ENCODE results near the gene DNAAF1.
"Not testable (repeated sequence)": the region's sequence is repeated elsewhere in the genome, so short reads cannot be mapped to it uniquely, and the experiment has no call there.

The DNAAF1 gene

GRCh38 chr16:84205976-84206691, 61.0 kb downstream of the DNAAF1 start:
- FAIRE-seq (no peak), DNase-seq (ENCODE audit: insufficient read length) (no peak)
- TF ChIP-seq POLR2AphosphoS5 (IDR thresholded peaks at IDR 0.05; ENCODE audit: low read depth, low read length) (no peak), TAF1 (IDR thresholded peaks at IDR 0.05; ENCODE audit: borderline replicate concordance, low read depth, low read length) (no peak), POLR2A (IDR thresholded peaks at IDR 0.05; ENCODE audit: low read depth, low read length) (no peak)

- TF ChIP-seq POLR2A (IDR thresholded peaks at IDR 0.05; ENCODE audit: low read depth, low read length) (no peak), TAF1 (IDR thresholded peaks at IDR 0.05; ENCODE audit: borderline replicate concordance, low read depth, low read length) (no peak), POLR2AphosphoS5 (IDR thresholded peaks at IDR 0.05; ENCODE audit: low read depth, low read length) (no peak)
- FAIRE-seq (no peak), DNase-seq (ENCODE audit: insufficient read length) (no peak)
Observed at GRCh38 chr16:84207251-84207650, 62.1 kb downstream of the DNAAF1 start.

- DNase-seq (ENCODE audit: insufficient read length) (no peak), FAIRE-seq (no peak)
- TF ChIP-seq TAF1 (IDR thresholded peaks at IDR 0.05; ENCODE audit: borderline replicate concordance, low read depth, low read length) (no peak), POLR2AphosphoS5 (IDR thresholded peaks at IDR 0.05; ENCODE audit: low read depth, low read length) (no peak), POLR2A (IDR thresholded peaks at IDR 0.05; ENCODE audit: low read depth, low read length) (no peak)
Observed at GRCh38 chr16:84207879-84208278, 62.8 kb downstream of the DNAAF1 start.

DNA sequence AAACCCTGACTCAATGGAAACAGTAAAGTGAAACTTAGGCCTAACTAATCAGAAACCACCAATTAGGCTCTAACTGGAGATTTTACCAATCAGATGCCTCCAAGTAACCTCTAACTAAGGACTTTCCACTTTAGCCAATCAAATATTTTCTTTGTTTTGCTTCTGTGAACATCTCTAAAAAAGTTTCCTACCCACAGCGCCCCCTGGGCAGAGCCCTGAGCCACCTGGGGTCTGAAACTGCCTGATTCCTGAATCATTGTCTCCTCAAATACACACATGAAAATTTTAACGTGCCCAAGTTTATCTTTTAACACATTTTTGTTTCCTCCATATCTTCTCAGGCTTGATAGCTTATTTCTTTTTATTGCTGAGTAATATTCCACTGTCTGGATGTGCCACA, 64.9 kb downstream of the DNAAF1 start:
- no peak for FAIRE-seq

DNA sequence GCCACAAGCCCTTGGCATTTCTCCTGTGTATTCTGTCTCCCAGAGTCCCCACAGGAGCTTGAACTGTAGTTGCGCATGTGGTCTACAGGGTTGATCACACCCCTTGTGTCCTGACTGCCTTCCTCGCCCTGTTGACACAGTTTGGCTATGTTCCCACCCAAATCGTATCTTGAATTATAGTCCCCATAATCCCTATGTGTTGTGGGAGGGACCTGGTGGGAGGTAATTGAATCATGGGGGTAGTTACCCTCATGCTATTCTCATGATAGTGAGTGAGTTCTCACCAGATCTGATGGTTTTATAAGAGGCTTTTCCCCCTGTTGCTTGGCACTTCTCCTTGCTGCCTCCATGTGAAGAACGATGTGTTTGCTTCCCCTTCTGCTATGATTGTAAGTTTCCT, 67.0 kb downstream of the DNAAF1 start:
- DNase-seq (ENCODE audit: insufficient read length) (no peak), FAIRE-seq (no peak)
- TF ChIP-seq POLR2A (IDR thresholded peaks at IDR 0.05; ENCODE audit: low read depth, low read length) (no peak), TAF1 (IDR thresholded peaks at IDR 0.05; ENCODE audit: borderline replicate concordance, low read depth, low read length) (no peak), POLR2AphosphoS5 (IDR thresholded peaks at IDR 0.05; ENCODE audit: low read depth, low read length) (no peak)

More for the DNA sequence above, 64.9 kb downstream of the DNAAF1 start:
- no peak for DNase-seq (ENCODE audit: insufficient read length)
- TF ChIP-seq POLR2A (IDR thresholded peaks at IDR 0.05; ENCODE audit: low read depth, low read length) (no peak), POLR2AphosphoS5 (IDR thresholded peaks at IDR 0.05; ENCODE audit: low read depth, low read length) (no peak), TAF1 (IDR thresholded peaks at IDR 0.05; ENCODE audit: borderline replicate concordance, low read depth, low read length) (no peak)

- DNase-seq (ENCODE audit: insufficient read length) (no peak), FAIRE-seq (no peak)
- no peak for TF ChIP-seq POLR2AphosphoS5 (IDR thresholded peaks at IDR 0.05; ENCODE audit: low read depth, low read length)
- no peak for TF ChIP-seq TAF1 (IDR thresholded peaks at IDR 0.05; ENCODE audit: borderline replicate concordance, low read depth, low read length)
- no peak for TF ChIP-seq POLR2A (IDR thresholded peaks at IDR 0.05; ENCODE audit: low read depth, low read length)
Observed at GRCh38 chr16:84212631-84213030, 67.5 kb downstream of the DNAAF1 start.

DNA sequence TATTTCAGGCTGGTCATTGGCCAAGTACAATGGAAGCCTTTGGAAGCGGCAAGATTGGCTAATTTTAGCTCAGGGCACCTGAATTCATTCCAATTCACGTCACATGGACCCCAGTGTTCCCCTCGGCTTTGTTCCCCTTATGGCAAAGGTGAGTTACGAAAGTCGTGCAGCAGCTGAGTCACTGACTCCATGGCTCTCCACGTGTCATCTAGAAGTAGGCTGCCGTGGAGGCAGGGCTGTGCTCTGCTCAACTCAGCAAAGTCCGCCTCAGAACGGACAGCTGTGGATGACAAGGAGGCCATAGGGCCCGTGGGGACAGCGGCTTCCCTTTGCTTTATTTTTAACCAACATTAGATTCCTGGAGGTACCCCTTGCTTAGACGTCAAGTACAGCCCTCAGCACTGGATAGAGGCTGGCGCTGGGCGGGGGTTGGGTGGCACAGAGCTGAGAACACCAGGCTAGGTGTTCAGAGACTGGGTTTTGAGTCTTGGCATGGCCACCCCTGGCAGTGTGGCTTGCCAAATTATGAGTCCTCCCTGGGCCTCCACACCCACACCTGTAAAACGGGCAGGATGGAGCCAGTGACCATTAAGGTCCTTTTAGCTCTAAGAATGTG, 69.5 kb downstream of the DNAAF1 start:
- DNase-seq (ENCODE audit: insufficient read length): no peak
- no peak for TF ChIP-seq TAF1 (IDR thresholded peaks at IDR 0.05; ENCODE audit: borderline replicate concordance, low read depth, low read length)
- no peak for FAIRE-seq

- FAIRE-seq: no peak
- no peak for DNase-seq (ENCODE audit: insufficient read length)
- TF ChIP-seq POLR2A (IDR thresholded peaks at IDR 0.05; ENCODE audit: low read depth, low read length) (no peak), POLR2AphosphoS5 (IDR thresholded peaks at IDR 0.05; ENCODE audit: low read depth, low read length) (no peak), TAF1 (IDR thresholded peaks at IDR 0.05; ENCODE audit: borderline replicate concordance, low read depth, low read length) (no peak)
Observed at GRCh38 chr16:84215531-84215930, 70.4 kb downstream of the DNAAF1 start.

DNA sequence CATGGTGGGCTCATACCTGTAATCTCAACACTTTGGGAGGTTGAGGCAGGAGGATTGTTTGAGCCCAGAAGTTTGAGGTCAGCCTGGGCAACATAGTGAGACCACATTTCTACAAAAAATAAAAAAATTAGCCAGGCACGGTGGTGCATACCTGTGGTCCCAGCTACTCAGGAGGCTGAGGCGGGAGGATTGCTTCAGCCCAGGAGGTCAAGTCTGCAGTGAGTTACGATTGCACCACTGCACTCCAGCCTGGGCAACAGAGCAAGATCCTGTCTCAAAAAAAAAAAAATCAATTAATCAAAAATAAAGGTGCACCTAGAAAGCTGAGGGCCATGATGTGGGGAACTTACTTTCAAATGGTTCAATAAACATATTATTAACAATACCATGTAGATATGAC, 71.0 kb downstream of the DNAAF1 start:
- not testable (repeated sequence) for DNase-seq (ENCODE audit: insufficient read length); FAIRE-seq

DNA sequence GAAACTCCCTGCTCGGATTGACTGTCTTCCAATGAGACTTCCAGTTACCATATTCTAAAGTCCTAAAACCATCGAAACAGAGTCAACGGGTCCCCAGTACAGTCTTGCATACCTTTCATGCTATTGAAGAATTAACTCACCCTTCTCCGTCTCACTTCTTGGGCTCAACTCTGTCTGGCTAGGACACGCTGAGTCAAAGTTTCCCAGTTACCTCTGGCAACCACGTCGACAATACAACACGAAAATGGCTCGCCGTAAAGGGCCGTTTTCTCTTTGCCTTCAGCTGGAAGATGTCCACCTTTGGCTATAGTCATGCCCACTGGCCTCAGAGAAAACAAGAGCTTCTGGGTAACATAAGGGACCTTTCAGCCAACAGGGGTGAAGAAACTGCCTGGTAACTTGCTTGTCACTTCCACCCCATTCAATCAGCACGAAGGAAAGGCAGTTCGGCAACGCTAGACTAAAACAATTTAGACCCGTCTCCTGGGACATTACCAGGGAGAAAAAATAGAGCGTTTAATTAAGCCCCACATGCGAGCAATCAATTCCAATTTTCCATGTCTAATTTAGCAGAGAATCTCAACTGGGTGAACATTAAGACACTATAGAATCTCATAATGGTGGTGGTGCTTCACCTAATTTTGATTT, 73.2 kb downstream of the DNAAF1 start:
- FAIRE-seq: no peak
- DNase-seq (ENCODE audit: insufficient read length): no peak
- TF ChIP-seq TAF1 (IDR thresholded peaks at IDR 0.05; ENCODE audit: borderline replicate concordance, low read depth, low read length): no peak
- TF ChIP-seq POLR2AphosphoS5 (IDR thresholded peaks at IDR 0.05; ENCODE audit: low read depth, low read length): no peak
- TF ChIP-seq POLR2A (IDR thresholded peaks at IDR 0.05; ENCODE audit: low read depth, low read length): no peak

DNA sequence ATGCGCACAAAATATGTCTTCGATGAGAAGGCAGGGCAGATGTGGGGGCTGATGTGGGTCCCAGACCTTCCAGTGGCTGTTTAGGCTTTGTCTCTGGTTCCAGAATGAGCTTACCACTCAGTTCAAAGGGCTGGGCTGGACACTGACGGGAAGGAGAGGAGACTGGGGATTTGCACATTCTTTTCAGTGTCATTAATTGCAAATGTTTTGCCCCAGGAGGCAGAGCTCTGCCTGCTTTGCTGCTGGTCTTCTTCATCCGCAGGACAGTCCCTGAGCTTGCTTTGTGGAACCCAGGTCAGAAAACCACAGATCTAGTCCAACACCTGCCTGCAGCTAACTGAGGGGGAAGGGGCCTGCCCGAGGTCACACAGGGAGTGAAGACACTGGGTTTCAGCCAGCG, 73.8 kb downstream of the DNAAF1 start:
- FAIRE-seq: no peak
- DNase-seq (ENCODE audit: insufficient read length): no peak
- TF ChIP-seq POLR2AphosphoS5 (IDR thresholded peaks at IDR 0.05; ENCODE audit: low read depth, low read length) (no peak), TAF1 (IDR thresholded peaks at IDR 0.05; ENCODE audit: borderline replicate concordance, low read depth, low read length) (no peak), POLR2A (IDR thresholded peaks at IDR 0.05; ENCODE audit: low read depth, low read length) (no peak)

DNA sequence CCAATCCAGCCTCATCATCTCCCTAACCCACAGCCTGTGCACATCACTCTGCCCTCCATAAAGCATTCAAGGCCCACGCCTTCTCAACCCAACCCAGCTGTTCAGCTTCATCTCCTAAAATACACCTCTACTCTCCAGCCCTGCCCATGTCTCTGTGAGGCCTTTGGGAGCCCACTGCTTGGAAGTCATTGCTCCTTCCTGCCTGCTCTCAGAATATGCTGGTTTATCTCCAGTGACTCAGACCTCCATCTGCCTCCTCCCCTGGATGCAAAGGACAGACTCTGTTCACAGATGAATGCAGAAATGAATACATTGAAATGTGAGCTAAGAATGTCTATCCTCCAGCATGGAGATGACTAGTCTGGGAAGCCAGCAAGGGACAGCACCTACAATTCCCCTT, 75.7 kb downstream of the DNAAF1 start:
- TF ChIP-seq POLR2AphosphoS5 (IDR thresholded peaks at IDR 0.05; ENCODE audit: low read depth, low read length) (no peak), POLR2A (IDR thresholded peaks at IDR 0.05; ENCODE audit: low read depth, low read length) (no peak)
- DNase-seq (ENCODE audit: insufficient read length): no peak
- FAIRE-seq: no peak

Measured in GM12892 (cell line).